CD14-positive monocyte (primary cell): Measurements from ENCODE around the gene ZNF778. TPM values are rescaled to one million over a fixed set of nuclear protein-coding genes. Genes with fewer than 3 reads are reported as not detected.

Experiments
- DNase-seq, 3 donors: peaks; one replicate each; pipeline ENCODE4 v3.0.0-alpha.2; 2011 to 2022
- H2AFZ ChIP-seq: 2 replicates; pipeline ENCODE4 v1.6.0; 2012; ENCODE audit warnings: mild to moderate bottlenecking, low read depth, low read length, inconsistent platforms; ENCODE audit not compliant: insufficient read depth, poor library complexity, severe bottlenecking
- H3K27ac ChIP-seq, 2 donors: 1 replicate in 1 of 2; 2 replicates in 1 of 2; pipeline ENCODE4 v1.5.1; 2012 to 2013; ENCODE audit warnings: low read length in 2 of 2, control low read depth in 1 of 2, inconsistent platforms in 1 of 2, low read depth in 1 of 2, mild to moderate bottlenecking in 1 of 2
- H3K27me3 ChIP-seq, 2 donors: one replicate each; pipeline versions ENCODE4 v1.6.0 to v1.6.1; 2011 to 2013; ENCODE audit warnings: low read length in 2 of 2; ENCODE audit not compliant: control insufficient read depth in 2 of 2, insufficient read depth in 2 of 2
- H3K36me3 ChIP-seq, 2 donors: replicated peaks in 1 of 2; 1 replicate in 1 of 2; 2 replicates in 1 of 2; pipeline versions ENCODE4 v1.5.1 to v1.6.1; 2012 to 2013; ENCODE audit warnings: low read length in 2 of 2, control low read depth in 1 of 2, inconsistent platforms in 1 of 2, mild to moderate bottlenecking in 1 of 2; ENCODE audit not compliant: insufficient read depth in 2 of 2, control insufficient read depth in 1 of 2
- H3K4me1 ChIP-seq, 2 donors: 1 replicate in 1 of 2; 2 replicates in 1 of 2; pipeline versions ENCODE4 v1.5.1 to v1.6.1; 2012 to 2013; ENCODE audit warnings: low read length in 2 of 2, control low read depth in 1 of 2, inconsistent platforms in 1 of 2, mild to moderate bottlenecking in 1 of 2, moderate library complexity in 1 of 2; ENCODE audit not compliant: insufficient read depth in 2 of 2, control insufficient read depth in 1 of 2
- H3K4me2 ChIP-seq: replicated peaks from 2 replicates; pipeline ENCODE3; 2012; ENCODE audit warnings: low read length, moderate library complexity, mild to moderate bottlenecking; ENCODE audit not compliant: poor library complexity, severe bottlenecking; ENCODE audit errors: extremely low read depth
- H3K4me3 ChIP-seq, 3 experiments: fragments of 200-600 bp in 1 of 3; sonication (generic) in 1 of 3; replicated peaks in 1 of 3; 1 replicate in 2 of 3; 2 replicates in 1 of 3; pipeline ENCODE4 v1.5.1; 2011 to 2013; ENCODE audit warnings: low read length in 3 of 3, mild to moderate bottlenecking in 3 of 3, control low read depth in 2 of 3, low read depth in 2 of 3, inconsistent platforms in 1 of 3, moderate library complexity in 1 of 3
- H3K79me2 ChIP-seq: 2 replicates; pipeline ENCODE4 v1.6.0; 2012; ENCODE audit warnings: mild to moderate bottlenecking, control low read depth, inconsistent platforms, low read length, moderate library complexity; ENCODE audit not compliant: insufficient read depth
- H3K9ac ChIP-seq: 2 replicates; pipeline ENCODE4 v1.6.0; 2017; ENCODE audit warnings: low read length, mild to moderate bottlenecking; ENCODE audit not compliant: insufficient read depth, poor library complexity, severe bottlenecking
- H3K9me3 ChIP-seq, 2 donors: replicated peaks in 1 of 2; 1 replicate in 1 of 2; 2 replicates in 1 of 2; pipeline versions ENCODE4 v1.5.1 to v1.6.1; 2012 to 2013; ENCODE audit warnings: low read length in 2 of 2, control low read depth in 1 of 2; ENCODE audit not compliant: control insufficient read depth in 1 of 2, insufficient read depth in 1 of 2
- H4K20me1 ChIP-seq: 2 replicates; pipeline ENCODE4 v1.6.0; 2012; ENCODE audit warnings: mild to moderate bottlenecking, low read length, control low read depth, moderate library complexity; ENCODE audit not compliant: insufficient read depth
- H3K27ac Mint-ChIP-seq, 7 donors: one replicate each; pipeline ENCODE4 v1.8.0; 2020; ENCODE audit warnings: mild to moderate bottlenecking in 7 of 7, mixed read lengths in 7 of 7, moderate library complexity in 6 of 7, inconsistent platforms in 2 of 7
- H3K27me3 Mint-ChIP-seq, 3 donors: one replicate each; pipeline ENCODE4 v1.8.0; 2021 to 2022; ENCODE audit warnings: low read depth in 3 of 3, mild to moderate bottlenecking in 3 of 3, mixed read lengths in 3 of 3, moderate library complexity in 3 of 3, inconsistent platforms in 1 of 3
- H3K36me3 Mint-ChIP-seq, 2 donors: one replicate each; pipeline ENCODE4 v1.8.0; 2020; ENCODE audit warnings: mixed read lengths in 2 of 2, inconsistent platforms in 1 of 2, mild to moderate bottlenecking in 1 of 2
- H3K4me1 Mint-ChIP-seq: one replicate; pipeline ENCODE4 v1.8.0; 2020; ENCODE audit warnings: mild to moderate bottlenecking, mixed read lengths
- H3K4me3 Mint-ChIP-seq, 2 donors: one replicate each; pipeline ENCODE4 v1.8.0; 2020; ENCODE audit warnings: mild to moderate bottlenecking in 2 of 2, mixed read lengths in 2 of 2, moderate library complexity in 1 of 2
- H3K9me3 Mint-ChIP-seq, 7 donors: one replicate each; pipeline ENCODE4 v1.8.0; 2020 to 2022; ENCODE audit warnings: mixed read lengths in 7 of 7, mild to moderate bottlenecking in 6 of 7, moderate library complexity in 6 of 7, inconsistent platforms in 2 of 7
- CTCF ChIP-seq: fragments of 200-600 bp; IDR thresholded peaks from one replicate; pipeline ENCODE4 v1.8.0; 2022; ENCODE audit warnings: antibody characterized with exemption, mild to moderate bottlenecking
- WGBS: methylation state at CpG from one replicate; pipeline ENCODE4 v1.1.5; 2013; ENCODE audit warnings: missing lambda C conversion rate; ENCODE audit not compliant: insufficient coverage; 5-methylcytosine and 5-hydroxymethylcytosine counted together
- intact Hi-C, 2 donors: fragments of 100-400 bp; cut with micrococcal nuclease; formaldehyde crosslinking; loops; one replicate each; pipeline versions ENCODE4 v1.15.0 to v1.15.1; 2023
- polyA plus RNA-seq, 3 donors: library from polyadenylated mRNA; depleted of rRNA in 1 of 3; unstranded in 2 of 3; stranded (reverse) in 1 of 3; fragments of 300-500 nt in 2 of 3; fragments of >200 nt in 1 of 3; fragmentation: Illumina TruSeq in 2 of 3; gene quantifications; 1 replicate in 2 of 3; 2 replicates in 1 of 3; pipeline ENCODE4 v1.2.3, GENCODE V29; 2012 to 2021

The ZNF778 gene
- polyA plus RNA-seq, 3 donors: 0.51 to 9.0 (median 0.60) TPM

GRCh38 chr16:89269805-89270665 lies 52.5 kb downstream of the ZNF778 start:
- Histone ChIP-seq H4K20me1 (peaks cover 63% of the 10 kb centered on the region), H3K4me1 (no peaks in the 10 kb centered on the region), H3K9ac (no peak overlapping the region), H2AFZ (no peak overlapping the region), H3K27ac (no peak overlapping the region), H3K4me3 (no peak overlapping the region), H3K36me3 (peaks cover 75 to 92% of the 10 kb centered on the region in 2 donors), H3K27me3 (no peaks in the 10 kb centered on the region), H3K79me2 (peaks cover 2% of the 10 kb centered on the region), H3K9me3 (no peaks in the 10 kb centered on the region), H3K4me2 (no peak overlapping the region)
- peak overlapping the region in 2 of 7 donors; percentile 22 to 31 for H3K27ac Mint-ChIP-seq
- no peaks in the 10 kb centered on the region for H3K4me1 Mint-ChIP-seq
- no peak for TF ChIP-seq CTCF
- DNase-seq: no peak
- H3K36me3 Mint-ChIP-seq: peaks cover 77 to 91% of the 10 kb centered on the region in 2 donors
- no peaks in the 10 kb centered on the region for H3K27me3 Mint-ChIP-seq
- no peak overlapping the region for H3K4me3 Mint-ChIP-seq
- H3K9me3 Mint-ChIP-seq: peaks cover 0 to 2% (median 0%) of the 10 kb centered on the region in 7 donors
- intact Hi-C loops: no loop called here
- WGBS: 98% methylated on average over 25 of the region's 27 CpGs

- Mint-ChIP-seq H3K27me3 (no peaks in the 10 kb centered on the region), H3K4me1 (no peaks in the 10 kb centered on the region), H3K36me3 (peaks cover 77 to 91% of the 10 kb centered on the region in 2 donors), H3K4me3 (no peak overlapping the region), H3K9me3 (peaks cover 0 to 2% (median 0%) of the 10 kb centered on the region in 7 donors), H3K27ac (peak overlapping the region in 1 of 7 donors; percentile 15)
- peaks cover 2% of the 10 kb centered on the region for H3K79me2 ChIP-seq
- peaks cover 71% of the 10 kb centered on the region for H4K20me1 ChIP-seq
- H3K9ac ChIP-seq: no peak overlapping the region
- WGBS: 95% methylated on average over 27 of the region's 32 CpGs
- no peak for TF ChIP-seq CTCF
- H3K36me3 ChIP-seq: peaks cover 81 to 93% of the 10 kb centered on the region in 2 donors
- no peak overlapping the region for H3K4me3 ChIP-seq
- no peak overlapping the region for H3K4me2 ChIP-seq
- no peaks in the 10 kb centered on the region for H3K4me1 ChIP-seq
- DNase-seq: no peak
- intact Hi-C loops: no loop called here
- no peak overlapping the region for H3K27ac ChIP-seq
- no peaks in the 10 kb centered on the region for H3K27me3 ChIP-seq
- no peak overlapping the region for H2AFZ ChIP-seq
- no peaks in the 10 kb centered on the region for H3K9me3 ChIP-seq
Observed at GRCh38 chr16:89270666-89271345, 53.3 kb downstream of the ZNF778 start.
